PC-9 (cell line): ENCODE data around the gene SLC35F3. TPM values are rescaled to one million over a fixed set of nuclear protein-coding genes. Genes with fewer than 3 reads are reported as not detected.
A peak's percentile ranks its signal among the peaks of the same experiment; 100 is the strongest.

Experiments used
- BruUV-seq: library from RNA; stranded (reverse); fragments of 400-500 nt; replicated peaks from 2 replicates; lab custom pipeline; 2021; lab: Mats Ljungman, UMichigan
- CTCF ChIA-PET: fragments of 300-600 bp; sonication (Branson Sonifier 250); formaldehyde crosslinking; loops from one replicate; lab custom pipeline; 2022; ENCODE audit warnings: antibody characterized with exemption; lab: Charles Lee
- POLR2A ChIA-PET: fragments of 300-600 bp; sonication (Branson Sonifier 250); formaldehyde crosslinking; loops from one replicate; lab custom pipeline; 2022; ENCODE audit warnings: antibody characterized with exemption; ENCODE audit not compliant: unreplicated experiment; lab: Charles Lee
- DNase-seq, 2 experiments: peaks; one replicate each; pipeline versions ENCODE4 v3.0.0 to v3.0.0-alpha.2; 2015 to 2022; ENCODE audit warnings: mixed read lengths in 1 of 2
- H2AFZ ChIP-seq: fragments of 200-600 bp; sonication (generic); 2 replicates; pipeline ENCODE4 v1.8.1; 2017; ENCODE audit warnings: antibody characterized with exemption
- H3F3A ChIP-seq: fragments of 200-600 bp; sonication (generic); 2 replicates; pipeline ENCODE4 v1.8.1; 2017; ENCODE audit warnings: antibody characterized with exemption, mild to moderate bottlenecking, low read depth; ENCODE audit not compliant: insufficient read depth
- H3K27ac ChIP-seq: fragments of 200-600 bp; sonication (generic); 2 replicates; pipeline ENCODE4 v1.6.1; 2016; ENCODE audit warnings: mixed run types
- H3K27me3 ChIP-seq: fragments of 200-600 bp; sonication (generic); 2 replicates; pipeline ENCODE4 v1.6.1; 2016; ENCODE audit warnings: low read depth, mixed run types; ENCODE audit not compliant: insufficient read depth
- H3K36me3 ChIP-seq: fragments of 200-600 bp; sonication (generic); 2 replicates; pipeline ENCODE4 v1.6.1; 2016; ENCODE audit warnings: low read depth, mixed run types
- H3K4me1 ChIP-seq: fragments of 200-600 bp; sonication (generic); replicated peaks from 2 replicates; pipeline ENCODE4 v1.6.1; 2016; ENCODE audit warnings: mixed run types; ENCODE audit not compliant: insufficient read depth
- H3K4me2 ChIP-seq: fragments of 200-600 bp; sonication (generic); 2 replicates; pipeline ENCODE4 v1.6.1; 2017; ENCODE audit warnings: mixed run types
- H3K4me3 ChIP-seq: fragments of 200-600 bp; sonication (generic); 2 replicates; pipeline ENCODE4 v1.6.1; 2016; ENCODE audit warnings: mixed run types
- H3K79me2 ChIP-seq: fragments of 200-600 bp; sonication (generic); 2 replicates; pipeline ENCODE4 v1.6.1; 2017; ENCODE audit warnings: low read depth, mixed run types
- H3K9me2 ChIP-seq: fragments of 200-600 bp; sonication (generic); 2 replicates; pipeline ENCODE4 v1.8.1; 2017; ENCODE audit warnings: mild to moderate bottlenecking; ENCODE audit not compliant: insufficient read depth
- H3K9me3 ChIP-seq: fragments of 200-600 bp; sonication (generic); 2 replicates; pipeline ENCODE4 v1.8.1; 2016; ENCODE audit warnings: low read depth; ENCODE audit not compliant: insufficient read depth
- H4K20me1 ChIP-seq: fragments of 200-600 bp; sonication (generic); 2 replicates; pipeline ENCODE4 v1.8.1; 2017; ENCODE audit not compliant: insufficient read depth
- CTCF ChIP-seq: fragments of 200-600 bp; sonication (generic); conservative IDR thresholded peaks from 2 replicates; pipeline ENCODE4 v1.6.1; 2017; ENCODE audit warnings: mixed run types, antibody characterized with exemption, mild to moderate bottlenecking, moderate library complexity
- EZH2 ChIP-seq: fragments of 200-600 bp; sonication (generic); IDR thresholded peaks from 2 replicates; pipeline ENCODE4 v1.8.0; 2017; ENCODE audit warnings: antibody characterized with exemption, low read depth
- intact Hi-C: fragments of 100-400 bp; cut with micrococcal nuclease; formaldehyde crosslinking; loops from one replicate; pipeline ENCODE4 v1.10.0; 2022; ENCODE audit not compliant: unreplicated experiment
- total RNA-seq: library from RNA; stranded (reverse); gene quantifications from 2 replicates; pipeline ENCODE4 v1.2.3, GENCODE V29; 2021

The SLC35F3 gene
- total RNA-seq, 1 experiment from 2014 or later = 6.1 TPM

- H3K27ac ChIP-seq = no peak overlapping the region
- no TSS peak for BruUV-seq
- no peaks in the 10 kb centered on the region; the same call in 1 of the 2 replicates for H3K9me3 ChIP-seq
- TF ChIP-seq CTCF = no peak
- no peak for TF ChIP-seq EZH2
- no peaks in the 10 kb centered on the region for H3K9me2 ChIP-seq
- no peaks in the 10 kb centered on the region for H3F3A ChIP-seq
- ChIA-PET POLR2A (no interaction called here), CTCF (no interaction called here)
- H3K4me3 ChIP-seq = no peak overlapping the region
- no peak for DNase-seq
- no peaks in the 10 kb centered on the region for H4K20me1 ChIP-seq
- no peaks in the 10 kb centered on the region for H3K4me1 ChIP-seq
- H3K4me2 ChIP-seq = no peak overlapping the region
- H2AFZ ChIP-seq = no peak overlapping the region
- no peaks in the 10 kb centered on the region for H3K79me2 ChIP-seq
- H3K27me3 ChIP-seq = no peaks in the 10 kb centered on the region
- H3K36me3 ChIP-seq = no peaks in the 10 kb centered on the region
- intact Hi-C loops = no loop called here
Measured at GRCh38 chr1:234361102-234361603, 456.7 kb downstream of the SLC35F3 start.

- H3K36me3 ChIP-seq = no peaks in the 10 kb centered on the region
- no peaks in the 10 kb centered on the region; the same call in 1 of the 2 replicates for H3K9me3 ChIP-seq
- H3K27ac ChIP-seq = no peak overlapping the region
- H2AFZ ChIP-seq = no peak overlapping the region
- ChIA-PET POLR2A (no interaction called here), CTCF (no interaction called here)
- H3K79me2 ChIP-seq = no peaks in the 10 kb centered on the region
- no TSS peak for BruUV-seq
- intact Hi-C loops = no loop called here
- no peaks in the 10 kb centered on the region for H3K9me2 ChIP-seq
- H3K4me3 ChIP-seq = no peak overlapping the region
- H3F3A ChIP-seq = no peaks in the 10 kb centered on the region
- H3K4me2 ChIP-seq = no peak overlapping the region
- no peaks in the 10 kb centered on the region for H3K27me3 ChIP-seq
- no peak for DNase-seq
- no peaks in the 10 kb centered on the region for H4K20me1 ChIP-seq
- no peaks in the 10 kb centered on the region for H3K4me1 ChIP-seq
- no peak for TF ChIP-seq EZH2
- TF ChIP-seq CTCF = no peak
Measured at GRCh38 chr1:234362558-234362957, 458.1 kb downstream of the SLC35F3 start.

GRCh38 chr1:234368320-234369032 is 464.0 kb downstream of the SLC35F3 start:
- H3K4me2 ChIP-seq = no peak overlapping the region
- H3K27me3 ChIP-seq = no peaks in the 10 kb centered on the region
- POLR2A ChIA-PET = no interaction called here
- CTCF ChIA-PET = interaction anchor here (0.6 kb wide), 1 partner anchor 464 kb away, joined by 3 read pairs; the partner anchor contains the start of gene SLC35F3
- intact Hi-C loops = no loop called here
- H3K27ac ChIP-seq = peak overlapping the region; percentile 99
- 0 out of 2 replicates have a peak overlapping the region, but pooled peaks have one; percentile 10 for H3K4me3 ChIP-seq
- no peak overlapping the region for H2AFZ ChIP-seq
- H3K4me1 ChIP-seq = peaks cover 38% of the 10 kb centered on the region
- H3K9me3 ChIP-seq = 0 out of 2 replicates have a peak, but pooled peaks cover 9% of the 10 kb centered on the region
- H3F3A ChIP-seq = peaks cover 34% of the 10 kb centered on the region
- H3K79me2 ChIP-seq = peaks cover 19% of the 10 kb centered on the region
- DNase-seq = no peak
- H3K36me3 ChIP-seq = no peaks in the 10 kb centered on the region; the same call in 1 of the 2 replicates
- TF ChIP-seq EZH2 (no peak), CTCF (no peak)
- no TSS peak for BruUV-seq
- H3K9me2 ChIP-seq = no peaks in the 10 kb centered on the region
- no peaks in the 10 kb centered on the region for H4K20me1 ChIP-seq
